Hypothalamus (tissue), 51 donors: ENCODE results near the gene U2AF2.

ENCODE experiments used
- DNase-seq, 51 donors: peaks; one replicate each; lab custom pipeline; 2025; lab: John Stamatoyannopoulos, UW

The U2AF2 gene

DNA sequence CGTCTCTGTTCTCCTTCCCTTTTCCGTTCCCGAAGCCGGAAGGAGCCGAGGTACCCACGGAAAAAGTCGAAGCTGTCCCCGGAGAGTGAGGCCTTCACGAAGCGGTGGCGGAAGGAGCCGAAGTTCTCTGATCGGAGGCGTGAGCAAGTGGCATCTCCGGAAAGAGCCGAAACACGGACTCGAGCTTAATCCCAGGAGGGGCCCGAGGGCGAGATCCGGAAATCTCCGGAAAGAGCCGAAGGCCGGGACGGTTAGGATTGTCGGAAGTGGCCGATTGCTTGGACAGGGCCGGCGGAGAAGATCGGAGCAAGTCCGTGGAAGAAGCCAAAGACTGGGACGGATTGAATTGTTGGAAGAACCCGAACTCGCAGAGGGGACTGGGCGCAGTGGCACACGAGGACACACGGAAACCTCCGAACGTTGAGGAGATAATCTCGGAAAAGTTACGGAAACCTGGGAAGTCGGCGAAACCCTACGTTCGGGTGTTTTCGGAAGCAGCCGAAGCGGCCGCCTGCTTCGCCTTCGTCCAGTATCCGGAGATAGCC, 440 bp upstream of the U2AF2 start:
- DNase-seq = peak; percentile 83 to 100 (median 97)

GRCh38 chr19:55655648-55656040, 809 bp downstream of the U2AF2 start:
- DNase-seq = no peak

DNA sequence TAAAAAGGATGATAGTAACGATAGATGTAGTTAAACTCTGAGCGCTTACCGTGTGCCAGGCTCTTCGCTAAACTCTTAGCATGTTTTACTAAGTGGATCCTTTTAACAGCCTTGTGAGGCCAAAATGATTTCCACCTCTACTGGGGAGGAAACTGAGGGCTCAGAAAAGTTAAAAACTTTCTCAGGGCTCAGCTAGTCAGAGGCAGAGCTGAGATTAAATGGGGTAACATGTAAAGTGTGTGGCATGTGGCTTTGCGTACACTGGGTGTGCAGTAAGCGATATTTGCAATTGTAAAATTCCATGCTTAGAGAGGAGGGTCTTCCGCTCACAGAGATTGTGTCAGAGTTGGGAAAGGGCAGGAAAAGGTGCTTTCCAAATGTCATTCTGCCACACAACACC, 1.7 kb downstream of the U2AF2 start:
- no peak for DNase-seq

DNA sequence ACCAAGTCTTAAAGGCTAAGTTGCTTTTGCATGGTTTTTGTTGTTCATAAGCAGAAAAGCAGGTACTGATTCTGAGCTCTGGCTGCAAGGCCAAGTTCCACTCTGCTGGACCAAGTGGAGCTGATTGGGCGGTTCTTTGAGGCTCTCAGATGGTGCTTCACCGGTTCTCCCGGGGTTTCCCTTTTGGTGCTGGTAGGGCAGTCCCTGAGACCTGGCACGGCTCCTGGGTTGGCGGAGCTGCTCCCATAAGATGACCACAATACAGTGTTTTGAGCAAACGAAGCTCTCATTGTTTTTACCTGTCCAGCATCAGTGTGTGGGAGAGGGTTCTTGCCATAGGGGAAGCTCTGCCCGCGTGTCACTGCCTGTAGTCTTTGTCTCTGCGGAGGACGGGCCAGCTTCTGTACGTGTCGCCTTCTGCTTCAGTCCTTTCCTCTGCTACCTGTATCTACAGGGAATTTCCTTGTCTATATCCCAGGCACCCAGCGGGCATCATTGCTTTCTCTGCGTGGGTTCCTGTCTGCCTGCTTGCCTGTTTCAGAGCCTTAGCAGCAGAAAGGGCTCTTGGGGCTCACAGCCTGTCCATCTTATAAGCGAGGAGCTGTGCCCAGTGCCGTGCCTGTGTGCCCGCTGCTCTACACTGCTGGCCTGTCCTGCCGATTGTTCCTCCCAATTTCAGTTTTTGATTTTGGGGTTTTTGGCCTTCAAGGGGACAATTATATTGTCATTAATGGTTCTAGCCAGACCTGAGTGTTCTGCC, 2.3 kb downstream of the U2AF2 start:
- DNase-seq = no peak

GRCh38 chr19:55658846-55659459, 4.1 kb downstream of the U2AF2 start:
- no peak for DNase-seq

GRCh38 chr19:55659822-55660221, 5.0 kb downstream of the U2AF2 start:
- no peak for DNase-seq

DNA sequence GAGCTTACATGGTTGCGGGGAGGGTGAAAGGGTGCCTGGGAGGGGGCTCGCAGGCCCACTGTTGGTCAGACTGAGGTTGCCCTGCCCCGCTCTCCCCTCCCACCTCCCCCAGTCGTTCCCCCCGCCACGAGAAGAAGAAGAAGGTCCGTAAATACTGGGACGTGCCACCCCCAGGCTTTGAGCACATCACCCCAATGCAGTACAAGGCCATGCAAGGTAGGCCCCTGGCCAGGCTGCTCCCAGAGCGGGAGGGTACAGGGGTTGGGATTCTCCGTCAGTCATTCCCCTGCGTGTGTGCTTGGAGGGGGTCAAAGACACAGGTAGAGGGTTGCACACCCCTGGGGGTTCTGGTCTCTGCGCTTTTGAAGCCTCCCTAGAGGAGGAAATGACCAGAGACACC, 5.6 kb downstream of the U2AF2 start:
- no peak for DNase-seq

DNA sequence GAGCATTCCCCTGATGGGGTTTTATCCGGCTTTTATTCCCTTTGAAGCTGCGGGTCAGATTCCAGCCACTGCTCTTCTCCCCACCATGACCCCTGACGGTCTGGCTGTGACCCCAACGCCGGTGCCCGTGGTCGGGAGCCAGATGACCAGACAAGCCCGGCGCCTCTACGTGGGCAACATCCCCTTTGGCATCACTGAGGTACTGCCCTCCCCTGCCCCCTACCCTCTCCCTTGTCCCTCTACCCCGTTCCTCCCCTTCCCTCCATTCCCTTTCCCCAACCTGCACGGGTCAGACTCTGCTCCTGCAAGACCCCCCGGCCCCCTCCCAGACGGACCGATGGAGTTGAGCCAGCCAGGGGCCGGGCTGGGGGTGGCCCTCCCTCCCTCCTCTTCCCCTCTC, 6.2 kb downstream of the U2AF2 start:
- DNase-seq = no peak

DNA sequence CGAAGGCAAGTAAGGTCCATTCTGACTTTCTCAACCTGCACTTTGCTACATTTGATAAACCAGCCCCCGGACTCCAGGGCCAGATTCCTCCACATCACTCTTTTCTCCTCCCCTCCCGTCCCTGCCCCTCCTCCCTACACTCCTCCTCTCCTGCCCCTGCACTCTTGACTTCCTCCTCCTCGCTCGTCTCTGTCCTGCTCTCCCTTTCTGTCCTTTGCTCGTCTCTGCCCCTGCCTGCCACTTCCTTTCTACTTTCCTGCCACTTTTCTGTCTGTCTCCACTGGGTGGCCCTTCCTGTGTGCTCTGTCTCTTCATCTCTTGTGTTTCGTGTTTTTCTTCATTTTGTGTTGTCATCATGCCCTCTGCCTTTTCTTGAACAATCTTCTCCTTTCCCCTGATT, 7.0 kb downstream of the U2AF2 start:
- no peak for DNase-seq

DNA sequence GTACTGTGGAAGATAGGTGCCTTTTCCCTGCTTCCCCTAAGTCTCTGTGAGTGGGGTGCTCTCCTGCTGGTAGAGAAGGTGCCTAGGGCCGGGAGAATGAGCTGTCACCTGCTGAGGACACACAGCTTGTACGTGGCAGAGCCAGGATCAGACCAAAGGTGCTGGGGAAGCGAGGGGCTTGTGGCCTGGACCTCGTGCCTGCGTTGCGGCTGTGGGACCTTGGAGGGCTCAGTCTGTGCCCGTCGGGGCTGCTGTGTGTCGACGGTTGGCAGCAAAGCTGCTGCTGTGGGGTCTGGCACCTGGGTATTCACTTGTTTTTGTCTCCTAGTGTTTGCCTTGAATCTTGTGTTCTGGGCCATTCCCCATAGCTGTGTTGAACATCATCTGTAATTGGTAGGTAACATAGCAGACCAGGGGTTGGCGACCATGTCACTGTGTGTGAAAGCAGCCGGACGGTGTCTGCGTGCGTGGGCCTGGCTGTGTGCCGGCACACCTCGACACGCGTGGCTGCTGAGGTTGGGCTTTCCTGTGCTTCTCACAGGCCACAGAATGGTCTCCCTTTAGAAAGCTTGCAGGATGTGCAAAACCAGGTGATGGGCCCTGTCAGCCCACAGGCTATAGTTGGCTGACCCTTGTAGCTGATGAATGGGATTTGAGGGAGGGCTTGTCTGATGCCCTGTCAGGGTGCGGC, 9.2 kb downstream of the U2AF2 start:
- no peak for DNase-seq

GRCh38 chr19:55666343-55667005, 11.6 kb downstream of the U2AF2 start:
- no peak for DNase-seq

DNA sequence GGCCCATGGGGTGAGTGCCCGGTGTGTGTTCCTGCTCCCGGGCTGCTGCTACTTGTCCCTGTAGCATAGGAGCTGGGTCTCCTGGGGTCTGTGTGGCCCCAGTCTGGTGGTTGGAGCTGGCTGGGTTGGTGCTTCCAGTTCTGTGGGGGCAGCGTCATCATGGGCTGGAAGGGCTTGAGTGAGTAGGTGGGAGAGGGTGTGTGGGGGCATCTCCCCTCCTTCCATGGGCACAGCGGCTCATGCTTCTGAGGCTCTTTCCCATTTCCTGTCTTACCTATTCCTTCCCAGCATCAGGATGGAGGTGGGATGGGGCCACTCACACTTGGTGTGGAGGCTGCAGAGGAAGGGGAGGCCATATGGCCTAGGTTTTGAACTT, 12.2 kb downstream of the U2AF2 start:
- DNase-seq = no peak

- DNase-seq = no peak
Measured at GRCh38 chr19:55667511-55667910, 12.7 kb downstream of the U2AF2 start.

DNA sequence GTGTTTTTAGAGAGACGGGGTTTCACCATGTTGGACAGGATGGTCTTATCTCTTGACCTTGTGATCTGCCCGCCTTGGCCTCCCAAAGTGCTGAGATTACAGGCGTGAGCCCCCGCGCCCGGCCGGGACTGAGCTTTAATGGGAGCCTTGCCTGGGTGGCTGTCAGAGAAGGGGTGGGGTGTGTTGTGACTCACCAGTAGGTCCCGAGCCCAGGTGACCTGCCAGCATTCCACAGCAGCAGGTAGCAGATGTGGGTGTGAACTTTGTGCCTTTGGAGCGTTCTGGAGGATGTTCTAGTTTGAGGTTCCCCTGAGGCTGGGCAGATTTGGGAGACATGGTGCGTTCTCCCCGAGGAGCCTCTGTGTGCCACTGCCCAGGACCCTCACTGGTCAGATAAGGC, 13.1 kb downstream of the U2AF2 start:
- no peak for DNase-seq

GRCh38 chr19:55668603-55669348, 13.9 kb downstream of the U2AF2 start:
- DNase-seq = no peak

GRCh38 chr19:55669418-55670279, 14.8 kb downstream of the U2AF2 start:
- DNase-seq = no peak

DNA sequence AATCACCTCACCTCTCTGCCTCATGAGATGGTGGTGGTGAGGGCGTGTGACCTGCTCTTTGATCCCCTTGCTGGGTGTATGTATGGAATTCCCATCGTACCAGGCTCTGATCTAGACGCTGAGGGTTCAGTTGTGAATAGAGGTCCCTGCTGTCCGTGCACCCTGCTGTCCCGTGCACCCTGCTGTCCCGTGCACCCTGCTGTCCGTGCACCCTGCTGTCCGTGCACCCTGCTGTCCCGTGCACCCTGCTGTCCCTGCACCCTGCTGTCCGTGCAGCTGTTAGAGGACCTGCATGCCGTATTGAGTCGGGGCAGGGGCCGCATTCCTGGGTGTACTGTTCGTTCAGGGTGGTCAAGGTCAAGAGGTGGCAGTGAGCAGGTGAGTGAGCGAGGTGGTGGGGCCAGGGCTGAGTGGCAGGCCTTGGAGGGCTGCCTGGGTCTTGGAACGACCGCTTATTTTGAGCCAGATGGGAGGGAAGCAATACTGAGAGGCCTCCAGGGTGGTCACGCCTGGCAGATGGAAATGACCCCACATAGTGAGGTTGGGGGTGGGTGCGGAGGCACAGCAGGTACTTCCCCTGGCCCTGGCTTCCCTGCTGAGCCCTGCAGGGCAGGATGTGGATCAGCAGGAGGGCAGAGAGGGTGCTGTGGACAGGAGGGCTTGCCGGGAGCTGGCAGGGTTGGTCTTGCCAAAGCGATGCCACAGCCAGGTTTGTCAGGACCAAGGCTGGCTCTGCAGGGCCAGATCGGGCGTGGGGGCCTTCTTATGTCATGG, 15.6 kb downstream of the U2AF2 start:
- peak in 18 of 51 donors; percentile 2 to 36 (median 14) for DNase-seq

DNA sequence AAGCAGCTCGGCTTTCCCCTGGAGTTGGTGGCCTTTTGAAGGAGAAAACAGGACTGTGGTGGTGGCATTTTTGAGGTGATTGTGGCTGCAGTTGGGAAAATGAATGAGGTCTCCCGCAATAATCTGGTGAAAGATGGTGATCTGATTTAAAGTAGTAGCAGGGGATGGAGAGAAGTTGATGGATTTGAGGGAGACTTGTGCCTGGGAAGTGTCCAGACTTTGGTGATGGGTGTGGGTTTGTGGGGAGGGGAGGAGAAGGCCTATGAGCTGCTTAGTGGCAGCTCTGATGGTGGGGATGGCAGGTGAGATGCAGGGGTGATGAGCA, 16.2 kb downstream of the U2AF2 start:
- no peak for DNase-seq

- DNase-seq = no peak
Measured at GRCh38 chr19:55672418-55672817, 17.6 kb downstream of the U2AF2 start.
